H1 (cell line): ENCODE data around the gene GRIK2. TPM values are rescaled to one million over a fixed set of nuclear protein-coding genes. Genes with fewer than 3 reads are reported as not detected.

ENCODE experiments used
- CTCF ChIA-PET: fragments of 300-600 bp; sonication (Branson Sonifier 250); formaldehyde crosslinking; loops from one replicate; lab custom pipeline; 2021; ENCODE audit not compliant: partially characterized antibody; lab: Charles Lee
- POLR2A ChIA-PET: fragments of 300-600 bp; sonication (Branson Sonifier 250); formaldehyde crosslinking; loops from one replicate; lab custom pipeline; 2021; ENCODE audit warnings: inconsistent platforms; ENCODE audit not compliant: partially characterized antibody; lab: Charles Lee
- DNase-seq, 2 experiments: peaks; one replicate each; pipeline versions ENCODE4 v3.0.0 to v3.0.0-alpha.2; 2010 to 2022; ENCODE audit warnings: low spot score in 2 of 2, low read depth in 1 of 2, mixed read lengths in 1 of 2
- FAIRE-seq: peaks from 2 replicates; lab custom pipeline; 2011; peaks lifted over from hg19 to GRCh38; lab: Jason Lieb, UNC
- H2AFZ ChIP-seq: 2 replicates; pipeline ENCODE4 v1.8.1; 2012; ENCODE audit warnings: low read length, inconsistent platforms
- H2AK5ac ChIP-seq: 2 replicates; pipeline ENCODE4 v1.6.1; 2013; ENCODE audit warnings: low read depth, low read length
- H2BK120ac ChIP-seq: replicated peaks from 2 replicates; pipeline ENCODE3; 2013; ENCODE audit warnings: low read depth, low read length, inconsistent platforms
- H2BK12ac ChIP-seq: 2 replicates; pipeline ENCODE4 v1.6.1; 2013; ENCODE audit warnings: low read depth, low read length
- H2BK15ac ChIP-seq: 2 replicates; pipeline ENCODE4 v1.6.1; 2013; ENCODE audit warnings: low read length
- H2BK20ac ChIP-seq: 2 replicates; pipeline ENCODE4 v1.6.1; 2013; ENCODE audit warnings: low read length
- H2BK5ac ChIP-seq: 2 replicates; pipeline ENCODE4 v1.6.1; 2013; ENCODE audit warnings: low read depth, low read length
- H3K14ac ChIP-seq: 2 replicates; pipeline ENCODE4 v1.6.1; 2013; ENCODE audit warnings: inconsistent platforms; ENCODE audit not compliant: insufficient read length
- H3K18ac ChIP-seq: 2 replicates; pipeline ENCODE4 v1.6.1; 2013; ENCODE audit warnings: low read length; ENCODE audit errors: extremely low read depth
- H3K23ac ChIP-seq: 2 replicates; pipeline ENCODE4 v1.6.1; 2013; ENCODE audit warnings: inconsistent platforms; ENCODE audit not compliant: insufficient read length
- H3K23me2 ChIP-seq: 2 replicates; pipeline ENCODE4 v1.6.1; 2013; ENCODE audit warnings: low read depth, low read length
- H3K27ac ChIP-seq: 2 replicates; pipeline ENCODE4 v1.6.1; 2011; ENCODE audit warnings: low read depth, low read length, inconsistent platforms
- H3K27me3 ChIP-seq, 4 experiments: replicated peaks in 1 of 4; 1 replicate in 1 of 4; 2 replicates in 3 of 4; pipeline versions ENCODE4 v1.6.1 to v1.8.1; 2011 to 2013; ENCODE audit warnings: low read length in 3 of 4, mild to moderate bottlenecking in 3 of 4, inconsistent platforms in 2 of 4, mixed read lengths in 2 of 4, moderate library complexity in 1 of 4; ENCODE audit not compliant: control insufficient read depth in 3 of 4, insufficient read depth in 3 of 4; ENCODE audit errors: extremely low read depth in 1 of 4
- H3K36me3 ChIP-seq, 4 experiments: 2 replicates each; pipeline versions ENCODE4 v1.6.1 to v1.8.1; 2011 to 2013; ENCODE audit warnings: mild to moderate bottlenecking in 4 of 4, low read length in 3 of 4, moderate library complexity in 2 of 4, control low read depth in 1 of 4, inconsistent platforms in 1 of 4; ENCODE audit not compliant: insufficient read depth in 4 of 4, control insufficient read depth in 2 of 4
- H3K4ac ChIP-seq: replicated peaks from 2 replicates; pipeline ENCODE3; 2013; ENCODE audit warnings: low read length, low read depth, mixed read lengths, inconsistent platforms; ENCODE audit not compliant: insufficient read length
- H3K4me1 ChIP-seq, 4 experiments: replicated peaks in 1 of 4; 1 replicate in 1 of 4; 2 replicates in 3 of 4; pipeline versions ENCODE4 v1.6.1 to v1.8.1; 2011 to 2013; ENCODE audit warnings: low read length in 3 of 4, inconsistent platforms in 2 of 4, mixed read lengths in 1 of 4; ENCODE audit not compliant: insufficient read depth in 4 of 4, control insufficient read depth in 3 of 4
- H3K4me2 ChIP-seq, 2 experiments: 2 replicates each; pipeline versions ENCODE4 v1.6.1 to v1.8.1; 2011 to 2013; ENCODE audit warnings: low read depth in 2 of 2, low read length in 2 of 2, control low read depth in 1 of 2, inconsistent platforms in 1 of 2, mild to moderate bottlenecking in 1 of 2; ENCODE audit not compliant: insufficient read depth in 1 of 2
- H3K4me3 ChIP-seq, 4 experiments: fragments of 200-600, 300-600 bp in 1 of 4; sonication (generic), shearing (Covaris generic), sonication (Bioruptor Twin) in 1 of 4; 2 replicates each; pipeline versions ENCODE4 v1.5.1 to v1.8.1; 2011 to 2016; ENCODE audit warnings: low read length in 4 of 4, low read depth in 3 of 4, control low read depth in 2 of 4, inconsistent platforms in 2 of 4, mild to moderate bottlenecking in 2 of 4, mixed read lengths in 1 of 4, moderate library complexity in 1 of 4; ENCODE audit not compliant: insufficient read depth in 2 of 4; ENCODE audit errors: extremely low read depth in 1 of 4
- H3K56ac ChIP-seq: replicated peaks from 2 replicates; pipeline ENCODE3; 2013; ENCODE audit warnings: low read depth, mild to moderate bottlenecking, mixed read lengths, low read length, inconsistent platforms; ENCODE audit not compliant: insufficient read length
- H3K79me1 ChIP-seq: 2 replicates; pipeline ENCODE4 v1.6.1; 2013; ENCODE audit warnings: low read depth, low read length, control low read depth
- H3K79me2 ChIP-seq, 2 experiments: 2 replicates each; pipeline versions ENCODE4 v1.6.1 to v1.8.1; 2012 to 2013; ENCODE audit warnings: low read length in 2 of 2, mild to moderate bottlenecking in 2 of 2, inconsistent platforms in 1 of 2; ENCODE audit not compliant: insufficient read depth in 2 of 2, control insufficient read depth in 1 of 2
- H3K9ac ChIP-seq, 4 experiments: replicated peaks in 1 of 4; 1 replicate in 1 of 4; 2 replicates in 3 of 4; pipeline versions ENCODE4 v1.6.1 to v1.8.1; 2011 to 2013; ENCODE audit warnings: low read depth in 3 of 4, low read length in 3 of 4, control low read depth in 2 of 4, mild to moderate bottlenecking in 2 of 4, moderate library complexity in 2 of 4, inconsistent platforms in 1 of 4; ENCODE audit errors: extremely low read depth in 1 of 4
- H3K9me3 ChIP-seq, 2 experiments: 2 replicates each; pipeline versions ENCODE4 v1.6.1 to v1.8.1; 2012 to 2013; ENCODE audit warnings: mild to moderate bottlenecking in 2 of 2, moderate library complexity in 2 of 2, control low read depth in 1 of 2, inconsistent platforms in 1 of 2, low read depth in 1 of 2, low read length in 1 of 2, mixed read lengths in 1 of 2; ENCODE audit not compliant: insufficient read depth in 2 of 2
- H4K20me1 ChIP-seq, 2 experiments: replicated peaks in 1 of 2; 2 replicates each; pipeline versions ENCODE3 to v1.8.1; 2011 to 2013; ENCODE audit warnings: inconsistent platforms in 2 of 2, low read length in 2 of 2, mild to moderate bottlenecking in 1 of 2; ENCODE audit not compliant: insufficient read depth in 2 of 2, control insufficient read depth in 1 of 2
- H4K5ac ChIP-seq: 2 replicates; pipeline ENCODE4 v1.6.1; 2013; ENCODE audit warnings: low read length, low read depth, mixed read lengths, inconsistent platforms; ENCODE audit not compliant: insufficient read length
- H4K8ac ChIP-seq: 2 replicates; pipeline ENCODE4 v1.8.0; 2013; ENCODE audit warnings: mild to moderate bottlenecking, moderate library complexity, low read length, inconsistent platforms; ENCODE audit not compliant: insufficient read depth; ENCODE audit errors: extremely low read depth
- H4K91ac ChIP-seq: replicated peaks from 2 replicates; pipeline ENCODE3; 2013; ENCODE audit warnings: low read length, mixed read lengths, inconsistent platforms; ENCODE audit not compliant: insufficient read length
- ATF3 ChIP-seq: IDR thresholded peaks from 2 replicates; pipeline ENCODE4 v1.6.1; 2011; ENCODE audit warnings: low read depth, mild to moderate bottlenecking, low read length; ENCODE audit not compliant: insufficient read depth
- CEBPB ChIP-seq: IDR thresholded peaks from 2 replicates; pipeline ENCODE4 v1.6.1; 2012; ENCODE audit warnings: low read depth, low read length
- EP300 ChIP-seq, 2 experiments: IDR thresholded peaks; 1 replicate in 1 of 2; 2 replicates in 1 of 2; pipeline ENCODE4 v1.6.1; 2011 to 2012; ENCODE audit warnings: low read depth in 2 of 2, low read length in 2 of 2, mild to moderate bottlenecking in 2 of 2, borderline replicate concordance in 1 of 2, inconsistent platforms in 1 of 2, moderate library complexity in 1 of 2
- NANOG ChIP-seq: IDR thresholded peaks from 2 replicates; pipeline ENCODE4 v1.6.1; 2011; ENCODE audit warnings: low read length, low read depth, mild to moderate bottlenecking, inconsistent platforms; ENCODE audit not compliant: insufficient read depth, poor library complexity, severe bottlenecking
- PHF8 ChIP-seq: fragments of 200-600 bp; sonication (generic); conservative IDR thresholded peaks from 2 replicates; pipeline ENCODE4 v1.7.1; 2012; ENCODE audit warnings: low read depth, mild to moderate bottlenecking, inconsistent platforms, low read length, moderate library complexity
- POLR2A ChIP-seq, 2 experiments: IDR thresholded peaks; 1 replicate in 1 of 2; 2 replicates in 1 of 2; pipeline ENCODE4 v1.6.1; 2011; ENCODE audit warnings: low read depth in 2 of 2, low read length in 2 of 2, mild to moderate bottlenecking in 2 of 2; ENCODE audit errors: control extremely low read depth in 1 of 2
- POLR2AphosphoS5 ChIP-seq: IDR thresholded peaks from 2 replicates; pipeline ENCODE4 v1.6.1; 2011; ENCODE audit warnings: low read depth, low read length
- RFX5 ChIP-seq: IDR thresholded peaks from 2 replicates; pipeline ENCODE4 v1.6.1; 2011; ENCODE audit warnings: low read depth, low read length, improper control_type of control experiment, borderline replicate concordance
- SAP30 ChIP-seq: fragments of 300-600 bp; sonication (generic); IDR thresholded peaks from 2 replicates; pipeline ENCODE4 v1.7.1; 2012; ENCODE audit warnings: low read length, moderate library complexity, mild to moderate bottlenecking, inconsistent platforms; ENCODE audit not compliant: insufficient read depth, insufficient replicate concordance
- SP2 ChIP-seq: IDR thresholded peaks from 2 replicates; pipeline ENCODE4 v1.6.1; 2012; ENCODE audit warnings: mild to moderate bottlenecking, low read length, inconsistent platforms
- TBP ChIP-seq: IDR thresholded peaks from 2 replicates; pipeline ENCODE4 v1.6.1; 2011; ENCODE audit warnings: low read depth, low read length, improper control_type of control experiment
- WGBS, 2 experiments: shearing (Covaris generic) in 1 of 2; methylation state at CpG; one replicate each; pipeline versions ENCODE4 v1.1.6 to v1.1.7; 2013 to 2015; ENCODE audit warnings: low lambda C conversion rate in 2 of 2, mixed read lengths in 2 of 2, inconsistent platforms in 1 of 2, low coverage in 1 of 2, missing lambda C conversion rate in 1 of 2; ENCODE audit not compliant: insufficient replicate concordance in 2 of 2, insufficient coverage in 1 of 2, insufficient read length in 1 of 2; ENCODE audit errors: extremely low coverage in 1 of 2, missing lambda C conversion rate in 1 of 2; 5-methylcytosine and 5-hydroxymethylcytosine counted together
- polyA plus RNA-seq, 7 experiments: library from polyadenylated mRNA; depleted of rRNA in 3 of 7; stranded (reverse) in 5 of 7; unstranded in 2 of 7; fragments of >200 nt in 5 of 7; fragments of 200-250 nt in 2 of 7; gene quantifications; 1 replicate in 5 of 7; 2 replicates in 1 of 7; 4 replicates in 1 of 7; pipeline versions ENCODE4 v1.2.1 to v1.2.3, GENCODE V29; 2011 to 2013; ENCODE audit warnings: missing spikeins in 2 of 7, mixed read lengths in 2 of 7
- total RNA-seq: library from RNA; stranded (reverse); fragmentation: NEBNext Ultra II Directional; extraction: Animal tissue kit (Norgen Biotek cat#: 25700); gene quantifications from 2 replicates; pipeline ENCODE4 v1.2.1, GENCODE V29; 2021

GRIK2 gene
- total and polyA plus RNA-seq, 2 of the 8 experiments (the other 6 are each of a cell fraction or from before 2014, with no cell fraction given) = 1.8 to 2.2 TPM

GRCh38 chr6:102039441-102039840, 645.9 kb downstream of the GRIK2 start:
- 92% methylated on average over 3 of the region's 3 CpGs; no CpG with 5 or more reads in 1 of the 2 experiments for WGBS, 2 experiments
- CTCF ChIA-PET = no interaction called here
- H3K27ac ChIP-seq = no peak overlapping the region

More at GRCh38 chr6:102039441-102039840, 645.9 kb downstream of the GRIK2 start:
- Histone ChIP-seq H3K56ac (no peak overlapping the region), H3K4me3 (no peak overlapping the region), H3K4me1 (peaks cover 0 to 2% (median 0%) of the 10 kb centered on the region in 4 experiments; a peak in 1 of 7 replicates), H3K27me3 (no peaks in the 10 kb centered on the region), H2BK20ac (no peak overlapping the region), H3K23me2 (no peaks in the 10 kb centered on the region), H3K4ac (no peak overlapping the region), H3K9ac (no peak overlapping the region), H3K4me2 (no peak overlapping the region), H3K14ac (no peak overlapping the region), H4K5ac (no peak overlapping the region), H4K91ac (no peak overlapping the region), H2AK5ac (no peak overlapping the region)
- DNase-seq = no peak
- TF ChIP-seq NANOG = no peak
- no peak for TF ChIP-seq TBP
- no peak for TF ChIP-seq POLR2A (IDR thresholded peaks at IDR 0.05; ENCODE audit: control extremely low read depth in 1 of 2, low read depth in 2 of 2, low read length in 2 of 2)
- no peak for TF ChIP-seq RFX5
- TF ChIP-seq ATF3 = no peak
- no peak for TF ChIP-seq CEBPB
- TF ChIP-seq PHF8 = no peak
- no peak for TF ChIP-seq POLR2AphosphoS5
- TF ChIP-seq SAP30 = no peak
- no peak for TF ChIP-seq EP300 (IDR thresholded peaks at IDR 0.05; ENCODE audit: borderline replicate concordance in 1 of 2, low read depth in 2 of 2, low read length in 2 of 2)
- TF ChIP-seq SP2 = no peak
- TF ChIP-seq, all 59 proteins: peak for 0
- POLR2A ChIA-PET = no interaction called here
- H2BK12ac ChIP-seq = no peak overlapping the region
- H4K20me1 ChIP-seq = no peaks in the 10 kb centered on the region
- no peak overlapping the region for H2BK15ac ChIP-seq
- H4K8ac ChIP-seq = no peak overlapping the region
- H3K23ac ChIP-seq = no peak overlapping the region
- no peak overlapping the region for H3K18ac ChIP-seq
- H3K79me2 ChIP-seq = no peaks in the 10 kb centered on the region
- no peak for FAIRE-seq
- no peak overlapping the region for H2BK5ac ChIP-seq
- no peaks in the 10 kb centered on the region for H3K79me1 ChIP-seq
- no peaks in the 10 kb centered on the region for H3K36me3 ChIP-seq
- no peak overlapping the region for H2BK120ac ChIP-seq
- no peaks in the 10 kb centered on the region for H3K9me3 ChIP-seq
- 0 out of 2 replicates have a peak overlapping the region, but pooled peaks have one; percentile 16 for H2AFZ ChIP-seq
